ENCODE data around the gene NCMAP.

The NCMAP gene

DNA sequence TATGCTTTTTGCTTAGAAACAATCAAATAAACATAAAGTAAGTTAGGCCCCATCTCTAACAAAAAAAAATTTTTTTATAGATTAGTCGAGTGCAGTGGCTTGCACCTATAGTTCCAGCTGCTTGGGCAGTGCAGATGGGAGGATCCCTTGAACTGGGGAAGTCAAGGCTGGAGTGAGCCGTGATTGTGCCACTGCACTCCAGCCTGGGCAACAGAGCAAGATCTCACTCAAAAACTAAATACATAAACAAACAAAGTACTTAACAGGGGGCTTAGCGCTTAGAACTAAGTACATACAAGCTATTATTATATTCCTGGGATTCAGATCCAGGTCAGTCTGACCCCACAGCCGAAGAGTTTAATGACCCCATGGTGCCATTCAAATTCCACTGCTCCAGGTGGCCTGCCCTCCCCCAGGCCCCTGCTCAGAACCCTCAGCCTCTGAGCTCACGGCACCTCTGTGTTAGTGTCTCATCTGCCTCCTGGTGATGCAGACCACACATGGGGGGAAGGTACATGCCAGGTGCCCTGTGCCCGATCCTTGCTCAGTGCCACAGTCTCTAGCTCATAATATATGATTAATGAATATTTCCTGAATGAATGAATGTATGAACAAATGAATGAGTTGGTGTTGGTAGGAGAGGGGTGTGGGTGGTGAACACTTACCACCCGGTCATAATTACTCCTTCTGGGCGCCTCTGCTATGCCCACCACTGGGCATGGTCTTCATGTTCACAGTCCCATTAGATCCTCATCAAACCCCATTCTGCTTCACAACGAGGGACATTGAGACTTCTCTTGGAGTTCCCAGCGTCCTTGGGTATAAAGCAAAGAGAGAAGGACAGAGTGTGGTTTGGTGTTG, 14.6 kb downstream of the NCMAP start:
- no peak for DNase-seq (ENCODE audit: low read depth)

DNA sequence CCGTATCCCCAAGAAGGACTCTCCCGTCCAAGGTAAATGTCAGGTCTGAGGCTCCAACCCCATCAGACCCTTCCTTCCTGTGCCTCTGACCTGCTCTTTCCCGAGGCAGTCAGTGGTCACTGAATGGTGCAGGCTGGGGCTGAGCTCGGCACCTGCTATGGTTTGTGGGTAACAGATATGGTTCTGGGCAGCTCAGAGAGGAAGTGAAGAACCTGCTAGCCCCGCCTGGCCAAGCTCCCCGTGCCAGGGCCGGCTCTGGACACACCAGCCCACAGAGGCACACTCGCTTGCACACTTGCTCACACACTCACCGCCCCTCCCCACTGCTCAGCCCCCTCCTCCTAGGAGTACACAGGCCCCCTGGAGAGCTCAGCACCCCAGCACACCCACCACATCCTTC, 16.4 kb downstream of the NCMAP start:
- DNase-seq (ENCODE audit: low read depth), result no peak

DNA sequence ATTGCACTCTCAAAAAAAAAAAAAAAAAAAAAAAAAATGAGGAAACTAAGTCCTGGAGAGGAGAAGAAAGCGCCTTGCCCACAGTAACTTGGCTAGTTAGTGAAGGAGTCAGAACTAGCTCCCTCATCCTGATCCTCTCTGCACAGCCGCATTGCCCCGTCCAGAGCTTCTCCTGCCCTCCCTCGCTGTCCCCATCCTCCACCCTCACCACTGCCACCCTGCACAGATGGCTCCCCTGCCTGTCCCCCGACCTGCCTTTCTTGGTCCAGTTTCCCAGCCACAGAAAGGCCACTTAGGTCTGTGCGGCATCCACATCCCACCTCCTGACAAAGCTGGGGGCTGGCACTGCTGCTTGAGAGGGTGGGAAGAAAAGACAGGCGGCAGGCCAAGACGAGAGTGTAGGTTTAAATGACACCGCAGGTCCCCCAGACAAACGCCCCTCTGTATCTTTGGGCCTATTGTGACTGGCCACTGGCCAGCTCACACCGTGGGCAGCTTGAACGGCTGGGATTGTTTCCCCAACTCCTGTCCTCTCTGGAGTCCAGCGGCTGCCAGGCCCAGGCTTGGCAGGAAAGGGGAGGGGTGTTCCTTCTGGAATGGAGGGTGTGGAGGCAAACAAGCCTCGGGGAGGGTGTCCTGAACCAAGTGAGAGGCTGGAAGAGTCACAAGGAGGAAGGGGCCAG, 20.2 kb downstream of the NCMAP start:
- no peak for DNase-seq (ENCODE audit: low read depth)

DNA sequence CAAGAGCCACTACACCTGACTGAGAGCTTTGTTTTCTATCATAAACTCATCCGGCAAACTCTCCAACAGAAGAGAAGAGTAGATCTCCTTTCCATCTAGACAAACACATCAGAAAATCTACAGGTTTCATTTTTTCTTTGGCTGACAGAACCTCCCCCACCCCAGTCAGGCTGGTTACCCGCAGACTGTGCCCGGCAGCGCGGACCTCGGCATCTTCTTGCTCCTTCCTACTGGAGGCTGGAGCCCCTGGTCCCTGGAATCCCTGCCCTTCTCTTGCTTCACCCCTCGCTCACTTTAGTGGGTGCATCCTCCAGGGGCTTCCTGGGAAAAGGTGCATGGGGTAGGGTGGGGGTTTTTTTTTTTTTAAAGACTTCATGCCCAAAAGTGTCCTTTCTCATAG, 23.0 kb downstream of the NCMAP start:
- no peak for DNase-seq (ENCODE audit: low read depth)

DNA sequence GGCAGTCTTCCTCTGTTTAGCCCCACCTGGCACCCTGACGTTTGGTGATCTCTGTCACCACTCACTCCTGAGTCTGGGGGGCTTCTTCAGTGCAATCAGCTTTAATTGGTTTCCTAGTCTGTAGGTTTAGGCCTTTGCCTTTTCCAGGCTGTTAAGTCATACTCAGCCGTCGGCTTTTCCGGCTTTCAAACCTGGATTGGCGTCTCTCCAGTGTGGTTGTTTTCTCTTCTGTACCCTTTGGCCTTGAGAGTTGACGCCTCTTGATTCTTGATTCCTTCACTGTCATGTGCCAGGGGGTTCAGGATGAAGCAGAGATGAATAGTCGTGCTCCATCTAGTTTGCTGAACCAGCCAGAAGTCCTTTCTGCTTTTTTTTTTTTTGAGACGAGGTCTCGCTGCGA, 24.9 kb downstream of the NCMAP start:
- DNase-seq (ENCODE audit: low read depth), result no peak

DNA sequence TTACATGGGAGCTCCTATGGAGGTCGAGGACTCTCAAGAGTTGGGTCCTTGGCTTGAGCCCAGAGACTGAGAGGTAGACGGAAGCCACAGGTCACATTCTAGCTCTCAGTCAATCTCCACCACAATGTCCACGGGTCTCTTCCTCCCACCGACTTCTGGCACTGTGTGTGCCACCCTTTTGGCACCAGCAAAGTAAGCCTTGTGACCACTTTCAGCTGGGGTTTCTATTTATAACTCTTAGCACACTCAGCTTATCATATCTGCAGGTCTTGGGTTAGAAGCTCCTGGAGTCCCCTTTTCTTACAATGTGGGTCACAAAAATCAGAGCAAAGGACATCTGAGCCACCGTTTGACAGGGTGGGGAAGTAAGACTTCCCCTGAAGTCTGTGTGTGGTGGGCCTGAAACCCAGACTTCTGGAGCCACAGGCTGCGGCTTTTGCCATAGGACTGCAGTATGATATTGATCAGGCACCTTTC, 28.3 kb downstream of the NCMAP start:
- no peak for DNase-seq (ENCODE audit: low read depth)

DNA sequence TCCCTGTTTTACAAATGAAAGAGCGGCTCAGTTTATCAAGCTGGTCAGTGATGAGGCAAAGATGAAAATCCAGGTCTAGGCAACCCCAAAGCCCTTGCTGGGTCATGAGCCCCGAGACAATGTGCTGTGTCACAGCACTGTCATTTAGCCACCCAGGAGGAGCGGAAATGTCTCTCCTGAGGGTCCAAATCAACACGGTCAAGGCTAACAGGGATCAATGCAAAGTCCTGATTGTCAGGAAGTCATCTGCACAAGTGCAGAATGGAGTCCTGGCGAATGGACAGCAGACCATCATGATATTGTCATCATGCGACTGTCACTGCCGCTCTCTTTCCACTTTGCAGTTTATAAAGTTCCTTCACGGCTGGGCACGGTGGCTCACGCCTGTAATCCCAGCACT, 30.2 kb downstream of the NCMAP start:
- DNase-seq (ENCODE audit: low read depth), result no peak

DNA sequence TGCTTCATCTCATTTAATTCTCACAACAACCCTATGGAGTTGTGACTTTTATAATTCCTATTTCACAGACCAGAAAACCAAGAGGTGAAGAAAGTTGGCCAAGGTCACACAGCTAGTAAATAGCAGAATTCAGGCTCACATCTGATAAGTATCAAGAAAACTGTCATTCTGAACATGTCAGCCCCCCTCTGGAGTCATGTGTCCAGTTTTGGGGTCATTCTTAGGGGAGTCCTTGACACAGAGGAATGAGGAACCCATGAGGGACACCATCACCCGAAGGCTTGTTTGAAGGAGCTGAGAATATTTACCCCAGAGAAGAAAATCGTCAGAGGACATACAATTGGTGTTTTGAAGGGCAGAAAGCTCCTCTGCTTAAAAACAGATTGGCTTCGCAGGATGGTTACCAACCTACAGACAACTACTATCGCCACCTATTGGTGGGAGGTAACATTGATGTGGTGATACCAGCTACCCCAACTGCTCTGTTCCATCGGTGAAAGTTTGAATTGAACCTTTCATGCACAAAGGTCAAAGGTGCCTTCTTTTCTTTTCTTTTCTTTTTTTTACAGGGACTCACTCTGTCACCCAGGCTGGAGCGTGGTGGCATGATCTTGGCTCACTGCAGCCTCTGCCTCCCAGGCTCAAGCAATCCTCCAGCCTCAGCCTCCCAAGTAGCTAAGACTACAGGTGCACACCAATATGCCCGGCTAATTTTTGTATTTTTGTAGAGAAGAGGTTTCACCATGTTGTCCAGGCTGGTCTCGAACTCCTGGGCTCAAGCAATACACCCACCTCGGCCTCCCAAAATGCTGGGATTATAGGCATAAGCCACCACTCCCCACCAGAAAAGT, 31.3 kb downstream of the NCMAP start:
- peak; percentile 34 for DNase-seq (ENCODE audit: low read depth)

DNA sequence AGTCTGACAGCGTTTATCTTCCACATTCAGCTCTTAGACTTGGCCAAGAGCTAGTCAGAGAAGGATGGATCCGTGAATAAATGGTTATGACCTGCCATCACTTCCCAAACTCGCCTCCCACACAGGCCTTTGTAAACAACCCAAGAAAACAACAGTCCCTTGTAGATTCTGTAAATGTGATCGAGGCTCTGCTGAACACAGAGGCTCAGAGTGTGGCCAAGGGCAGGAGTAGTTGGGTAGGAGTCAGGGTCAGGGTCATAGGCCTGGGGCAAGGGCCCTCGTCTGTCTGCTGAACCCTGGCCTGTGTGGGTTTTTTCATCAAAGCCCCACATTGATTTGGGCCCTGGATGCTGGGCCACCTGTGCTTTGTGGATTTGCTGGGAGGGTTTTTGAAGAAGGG, 32.7 kb downstream of the NCMAP start:
- DNase-seq (ENCODE audit: low read depth), result no peak

DNA sequence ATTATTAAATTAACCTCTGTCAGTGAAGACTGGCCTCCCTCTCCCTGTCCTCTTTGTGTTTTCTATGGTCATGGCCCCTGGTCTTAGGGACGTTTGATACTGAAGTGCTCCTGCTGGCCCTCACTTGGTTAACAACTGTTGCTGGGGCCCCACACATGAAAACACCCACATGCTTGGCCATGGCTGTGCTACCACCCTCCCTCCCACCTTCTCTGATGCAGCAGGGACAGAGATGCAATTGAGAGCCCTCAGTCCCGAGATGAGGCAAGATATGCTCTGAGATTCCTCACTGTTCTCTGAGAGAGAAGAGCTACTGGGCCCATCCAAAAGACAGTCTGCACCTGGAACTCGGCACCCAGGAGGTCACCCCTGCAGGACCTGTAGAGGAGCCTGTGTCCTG, 33.3 kb downstream of the NCMAP start:
- DNase-seq (ENCODE audit: low read depth), result no peak

DNA sequence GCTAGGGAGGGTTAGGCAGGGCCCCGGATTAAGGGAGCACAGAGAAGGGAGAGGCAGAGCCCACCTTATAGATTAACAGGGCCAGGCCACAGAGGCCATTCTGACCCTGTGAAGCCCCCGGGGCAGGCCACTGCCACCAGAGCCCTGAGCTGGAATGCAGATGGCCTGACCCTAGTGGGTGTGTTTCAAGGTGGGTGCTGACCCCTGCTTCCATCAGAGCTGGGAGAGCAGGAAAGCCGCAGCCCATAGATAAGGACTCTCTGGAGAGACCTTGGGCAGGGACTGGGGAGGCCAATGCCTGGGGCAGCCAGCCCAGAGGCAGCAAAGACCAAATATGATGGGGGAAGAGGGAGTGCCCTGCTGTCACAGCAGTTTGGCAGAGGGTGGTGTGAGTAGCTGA, 35.9 kb downstream of the NCMAP start:
- no peak for DNase-seq (ENCODE audit: low read depth)

DNA sequence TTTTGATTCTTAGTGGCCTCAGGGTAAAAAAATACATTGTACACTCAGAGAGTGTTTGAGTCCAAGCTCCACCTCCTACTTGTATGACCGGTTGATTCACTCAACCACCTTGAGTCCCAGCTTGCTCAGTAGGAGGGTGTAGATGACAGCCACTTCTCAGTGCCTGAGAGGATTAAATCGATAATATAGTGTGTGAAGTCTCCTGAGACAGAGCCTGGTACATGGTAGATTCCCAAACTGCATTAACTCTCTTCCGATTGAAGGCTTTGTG, 38.4 kb downstream of the NCMAP start:
- DNase-seq (ENCODE audit: low read depth), result no peak

DNA sequence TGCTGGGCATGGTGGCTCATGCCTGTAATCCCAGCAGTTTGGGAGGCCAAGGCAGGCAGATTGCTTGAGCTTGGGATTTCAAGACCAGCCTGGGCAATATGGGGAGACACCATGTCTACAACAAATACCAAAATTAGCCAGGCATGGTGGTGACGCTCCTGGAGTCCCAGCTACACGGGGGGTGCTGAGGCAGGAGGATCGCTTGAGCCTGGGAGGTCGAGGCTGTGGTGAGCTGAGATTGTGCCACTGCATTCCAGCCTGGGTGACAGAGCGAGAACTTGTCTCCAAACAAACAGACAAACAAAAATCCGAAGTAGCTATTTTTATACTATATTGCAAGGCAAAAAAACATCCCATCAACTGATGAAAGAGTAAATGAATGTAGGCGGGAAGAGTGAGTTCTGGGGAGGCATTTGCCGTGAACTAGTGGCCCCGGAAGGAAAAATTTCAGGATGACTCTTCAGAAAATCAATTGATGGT, 40.6 kb downstream of the NCMAP start:
- DNase-seq (ENCODE audit: low read depth), result no peak

DNA sequence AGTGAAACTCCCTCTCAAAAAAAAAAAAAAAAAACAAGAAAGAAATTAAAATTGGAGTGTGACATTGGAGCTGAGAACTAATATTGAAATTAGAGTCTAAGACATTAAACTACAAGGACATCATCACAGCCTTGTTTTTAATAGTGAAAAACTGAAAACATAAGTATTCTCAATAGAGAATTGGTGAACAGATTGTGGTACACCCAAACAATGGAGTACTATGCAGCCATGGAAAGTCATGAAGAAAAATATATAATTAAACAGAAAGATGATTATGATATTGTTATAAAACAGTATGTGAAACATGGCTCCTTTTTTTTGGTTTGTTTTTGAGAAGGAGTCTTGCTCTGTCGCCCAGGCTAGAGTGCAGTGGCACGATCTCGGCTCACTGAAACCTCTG, 43.4 kb downstream of the NCMAP start:
- DNase-seq (ENCODE audit: low read depth), result no peak

DNA sequence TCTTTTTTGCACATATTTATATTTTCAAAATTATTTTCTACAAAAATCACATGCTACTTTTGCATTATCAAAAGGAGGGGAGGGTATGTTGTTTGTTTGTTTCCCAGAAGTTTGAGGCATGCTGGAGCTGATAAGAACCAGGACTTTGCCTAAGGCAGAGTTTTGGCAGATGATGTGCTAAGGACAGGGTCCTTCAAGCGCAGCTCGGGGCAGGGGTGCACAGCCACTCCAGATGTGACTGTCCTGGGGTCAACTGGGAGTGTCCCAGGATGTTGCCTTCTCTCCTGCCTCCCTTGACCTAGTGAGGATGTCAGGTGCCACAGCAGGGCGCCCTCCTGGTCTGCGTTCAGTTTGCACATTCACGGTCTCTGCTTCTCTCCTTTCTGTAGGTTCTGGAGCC, 44.7 kb downstream of the NCMAP start:
- DNase-seq (ENCODE audit: low read depth), result no peak

DNA sequence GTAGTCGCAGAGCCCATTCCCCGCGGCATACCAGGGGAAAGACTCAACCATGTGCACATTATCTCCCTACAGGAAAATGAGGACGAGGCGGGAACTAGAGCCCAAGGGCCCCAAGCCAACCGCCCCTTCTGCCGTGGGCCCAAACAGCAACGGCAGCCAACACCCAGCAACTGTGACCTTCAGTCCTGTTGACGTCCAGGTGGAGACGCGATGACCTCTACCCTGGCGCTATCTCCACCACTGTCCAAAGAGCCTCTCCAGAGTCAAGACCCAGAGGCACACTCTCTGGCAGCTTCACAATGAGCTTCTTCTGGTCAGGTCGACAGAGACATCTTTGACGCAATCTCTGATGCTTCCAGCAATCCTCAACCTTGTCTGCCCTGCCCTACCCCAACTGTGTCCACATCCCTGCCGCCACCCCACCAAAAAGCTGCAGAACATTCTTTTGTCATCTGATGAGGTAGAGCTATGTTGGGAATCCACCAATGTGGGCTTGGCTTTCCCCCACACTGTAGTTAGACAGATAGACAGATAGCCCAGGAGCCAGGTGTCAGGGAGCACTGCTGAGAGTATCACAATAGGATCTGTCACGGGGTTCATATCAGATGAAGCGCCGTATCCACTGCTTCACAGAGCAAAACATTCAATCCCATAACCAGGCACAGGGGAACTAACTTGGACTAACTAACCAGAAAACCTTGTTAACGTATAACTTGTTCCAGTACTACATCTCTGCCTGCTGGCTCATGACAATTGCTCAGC, 49.8 kb downstream of the NCMAP start:
- DNase-seq (ENCODE audit: low read depth), result no peak

DNA sequence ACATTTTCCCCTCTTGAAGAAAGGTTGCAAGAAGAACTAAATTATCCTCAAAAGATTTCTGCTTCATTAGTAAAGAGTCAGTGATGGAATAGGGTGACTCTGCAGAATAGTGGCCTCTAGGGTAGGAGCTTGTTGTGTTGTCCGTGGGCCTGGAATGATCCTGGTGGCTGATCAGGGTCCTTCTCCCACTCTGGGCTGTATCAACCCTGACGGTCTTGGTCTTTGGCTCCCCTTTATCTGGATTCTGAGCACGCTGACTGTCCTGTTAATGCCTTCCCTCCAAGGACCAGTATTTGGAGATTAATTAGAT, 50.4 kb downstream of the NCMAP start:
- no peak for DNase-seq (ENCODE audit: low read depth)

DNA sequence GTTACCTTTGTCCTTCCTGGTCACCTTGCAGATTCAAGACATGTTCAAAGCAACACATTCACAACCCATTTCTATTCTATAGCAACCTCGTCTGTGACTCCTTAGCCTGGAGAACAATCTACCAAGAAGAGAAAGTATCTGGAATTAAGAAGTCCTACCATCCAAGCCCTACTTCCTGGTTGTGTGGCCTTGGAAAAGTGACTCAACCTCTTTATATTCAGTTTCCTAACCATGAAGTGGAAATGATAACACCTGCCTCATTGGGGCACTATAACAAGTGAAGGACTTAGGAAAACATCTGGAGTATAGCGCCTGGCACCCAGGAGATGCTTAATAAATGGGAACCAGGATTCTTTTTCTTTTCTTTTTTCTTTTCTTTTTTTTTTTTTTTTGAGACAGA, 50.7 kb downstream of the NCMAP start:
- no peak for DNase-seq (ENCODE audit: low read depth)

DNA sequence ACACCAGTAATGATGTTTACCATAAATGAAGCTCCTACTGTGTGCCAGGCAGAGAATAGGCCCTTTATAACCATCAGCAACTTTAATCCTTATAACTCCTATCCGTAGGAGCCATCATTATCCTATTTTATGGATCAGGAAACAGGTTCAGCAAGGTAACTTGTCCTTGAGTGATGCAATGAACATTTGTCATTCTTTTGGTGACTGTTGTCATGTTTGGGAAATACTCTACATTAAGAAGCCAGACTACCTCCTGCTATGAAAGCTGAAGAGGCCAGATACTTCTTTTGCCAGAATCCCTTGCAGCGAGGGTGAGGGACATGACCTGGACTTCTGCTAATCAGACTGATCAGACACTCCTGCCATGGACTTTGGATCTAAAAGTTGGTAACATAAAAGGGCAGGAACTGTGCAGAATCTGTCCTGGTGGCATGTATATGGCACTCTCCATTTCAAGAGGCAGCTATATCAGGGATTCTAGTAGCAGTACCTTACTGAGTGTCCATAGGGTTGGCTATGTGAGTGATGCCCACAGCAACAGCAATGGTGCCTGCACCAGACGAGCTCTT, 54.1 kb downstream of the NCMAP start:
- DNase-seq (ENCODE audit: low read depth), result no peak

DNA sequence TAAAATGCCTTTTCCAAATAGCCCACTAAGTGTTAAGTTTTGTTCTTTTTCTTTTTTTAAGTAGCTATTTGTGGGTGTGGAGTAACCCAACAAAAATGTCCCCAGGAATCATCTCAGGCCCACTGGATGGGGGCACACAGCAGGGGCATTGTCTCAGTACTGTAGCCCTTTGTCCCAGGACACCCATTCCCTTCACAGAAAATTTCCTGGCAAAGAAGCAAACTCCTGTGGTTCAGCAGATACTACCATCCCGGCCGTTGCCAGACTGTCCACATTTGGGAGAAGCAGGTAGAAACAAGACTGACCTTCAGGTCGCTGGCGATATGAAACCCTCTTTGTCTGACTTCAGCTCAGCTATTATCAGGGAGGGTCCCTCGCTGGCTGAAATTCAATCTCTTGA, 63.5 kb downstream of the NCMAP start:
- no peak for DNase-seq (ENCODE audit: low read depth)

DNA sequence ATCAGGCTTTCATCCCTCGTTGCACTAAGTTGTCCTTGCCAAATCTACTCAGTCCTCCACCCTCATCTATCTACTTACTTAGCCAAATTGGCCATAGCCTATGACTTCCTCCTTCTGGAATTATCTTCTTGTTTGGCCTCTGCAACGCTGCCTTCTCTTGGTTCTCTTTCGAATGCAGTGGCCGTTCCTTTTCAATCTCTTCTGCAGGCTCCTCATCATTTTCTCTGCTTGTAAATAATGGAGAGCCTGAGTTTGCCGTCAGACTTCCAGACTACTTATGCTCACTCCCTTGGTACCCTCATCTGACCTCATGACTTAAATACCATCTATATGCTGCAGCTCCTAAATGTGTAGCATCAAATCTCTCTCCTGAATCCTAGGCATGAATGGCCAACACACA, 64.8 kb downstream of the NCMAP start:
- no peak for DNase-seq (ENCODE audit: low read depth)

DNA sequence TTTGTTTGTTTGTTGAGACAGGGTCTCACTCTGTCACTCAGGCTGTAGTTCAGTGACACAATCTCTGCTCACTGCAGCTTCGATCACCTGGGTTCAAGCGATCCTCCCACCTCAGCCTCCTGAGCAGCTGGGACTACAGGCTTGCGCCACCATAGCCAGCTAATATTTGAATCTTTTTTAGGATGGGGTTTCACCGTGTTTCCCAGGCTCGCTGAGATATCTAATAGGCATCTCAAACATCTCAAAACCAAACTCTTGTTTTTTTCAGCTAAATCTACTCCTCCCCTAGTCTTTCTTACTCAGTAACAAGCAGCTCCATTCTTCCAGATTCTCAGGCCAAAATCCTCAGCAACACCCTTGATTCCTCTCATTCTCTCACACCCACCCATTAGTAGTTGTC, 65.2 kb downstream of the NCMAP start:
- no peak for DNase-seq (ENCODE audit: low read depth)

Data from HS-27A (cell line).